C4-2B (cell line): Measurements from ENCODE around the gene GPHN.

ENCODE experiments used
- CTCF ChIP-seq: fragments of 450-650 bp; conservative IDR thresholded peaks from 2 replicates; pipeline ENCODE4 v1.5.1; 2017; ENCODE audit warnings: mild to moderate bottlenecking
- ZFX ChIP-seq: fragments of 450-650 bp; IDR thresholded peaks from 2 replicates; pipeline ENCODE4 v1.6.1; 2017

- TF ChIP-seq CTCF (no peak), ZFX (no peak)
Measured at GRCh38 chr14:66628636-66629035, 120.7 kb downstream of the GPHN start.
